ENCODE measurements around the gene UGT1A10. TPM values are rescaled to one million over a fixed set of nuclear protein-coding genes. Genes with fewer than 3 reads are reported as not detected.
"Not testable (repeated sequence)": the region's sequence is repeated elsewhere in the genome, so short reads cannot be mapped to it uniquely, and the experiment has no call there.

The UGT1A10 gene
- total and polyA plus RNA-seq, 4 donors, result 0.38 TPM; not detected in 3

- 86% methylated on average over 11 of the region's 11 CpGs for WGBS, 2 donors
Measured at GRCh38 chr2:233691443-233692433, 55.5 kb downstream of the UGT1A10 start.

GRCh38 chr2:233692648-233693047 lies 56.4 kb downstream of the UGT1A10 start, which contains the start of gene UGT1A6:
Gene UGT1A6 (plus strand): TSS chr2:233692890. CDS start chr2:233693005, 115 bp downstream.
- intact Hi-C loops (cut with DNase I), result no loop called here
- no peak for DNase-seq
- no peak for ATAC-seq (ENCODE audit: low FRiP score)

More at GRCh38 chr2:233691443-233692433, 55.5 kb downstream of the UGT1A10 start:
- Histone ChIP-seq H3K27me3 (ENCODE audit: control insufficient read depth in 1 of 2, insufficient read depth in 2 of 2, low read length in 1 of 2) (no peaks in the 10 kb centered on the region), H3K9me3 (ENCODE audit: control insufficient read depth, low read length) (no peaks in the 10 kb centered on the region), H3K4me3 (ENCODE audit: low read length in 2 of 2) (no peak overlapping the region), H3K4me1 (ENCODE audit: control insufficient read depth in 1 of 2, insufficient read depth in 2 of 2, low read length in 2 of 2) (no peaks in the 10 kb centered on the region), H3K27ac (ENCODE audit: low read depth in 1 of 2, low read length in 2 of 2) (no peak overlapping the region), H3K36me3 (ENCODE audit: control insufficient read depth in 1 of 2, insufficient read depth in 2 of 2, low read length in 1 of 2) (no peaks in the 10 kb centered on the region)
- ATAC-seq (ENCODE audit: low FRiP score) (no peak), DNase-seq (no peak)
- intact Hi-C loops (cut with DNase I), result no loop called here

GRCh38 chr2:233693963-233694362 lies 57.7 kb downstream of the UGT1A10 start:
- no peaks in the 10 kb centered on the region for H3K4me1 ChIP-seq (ENCODE audit: control insufficient read depth in 1 of 2, insufficient read depth in 2 of 2, low read length in 2 of 2)
- 70 to 78% methylated on average over 6 of the region's 6 CpGs for WGBS, 2 donors
- no peak overlapping the region for H3K27ac ChIP-seq (ENCODE audit: low read depth in 1 of 2, low read length in 2 of 2)
- DNase-seq (no peak), ATAC-seq (ENCODE audit: low FRiP score) (no peak)
- H3K27me3 ChIP-seq (ENCODE audit: control insufficient read depth in 1 of 2, insufficient read depth in 2 of 2, low read length in 1 of 2), result no peaks in the 10 kb centered on the region
- no peaks in the 10 kb centered on the region for H3K36me3 ChIP-seq (ENCODE audit: control insufficient read depth in 1 of 2, insufficient read depth in 2 of 2, low read length in 1 of 2)
- H3K4me3 ChIP-seq (ENCODE audit: low read length in 2 of 2), result no peak overlapping the region
- H3K9me3 ChIP-seq (ENCODE audit: control insufficient read depth, low read length), result no peaks in the 10 kb centered on the region
- intact Hi-C loops (cut with DNase I), result no loop called here

More at GRCh38 chr2:233692648-233693047, 56.4 kb downstream of the UGT1A10 start, which contains the start of gene UGT1A6:
- Histone ChIP-seq H3K27me3 (ENCODE audit: control insufficient read depth in 1 of 2, insufficient read depth in 2 of 2, low read length in 1 of 2) (no peaks in the 10 kb centered on the region), H3K27ac (ENCODE audit: low read depth in 1 of 2, low read length in 2 of 2) (no peak within 1 kb of the TSS), H3K4me3 (ENCODE audit: low read length in 2 of 2) (no peak within 1 kb of the TSS), H3K4me1 (ENCODE audit: control insufficient read depth in 1 of 2, insufficient read depth in 2 of 2, low read length in 2 of 2) (no peaks in the 10 kb centered on the region), H3K36me3 (ENCODE audit: control insufficient read depth in 1 of 2, insufficient read depth in 2 of 2, low read length in 1 of 2) (no peaks in the 10 kb centered on the region), H3K9me3 (ENCODE audit: control insufficient read depth, low read length) (no peaks in the 10 kb centered on the region)
- WGBS, 2 donors, result 89 to 92% methylated on average over 4 of the region's 4 CpGs

- no peak overlapping the region for H3K4me3 ChIP-seq (ENCODE audit: low read length in 2 of 2)
- H3K27me3 ChIP-seq (ENCODE audit: control insufficient read depth in 1 of 2, insufficient read depth in 2 of 2, low read length in 1 of 2), result no peaks in the 10 kb centered on the region
- H3K36me3 ChIP-seq (ENCODE audit: control insufficient read depth in 1 of 2, insufficient read depth in 2 of 2, low read length in 1 of 2), result no peaks in the 10 kb centered on the region
- WGBS, 2 donors, result 81% methylated on average over 4 of the region's 4 CpGs
- peaks cover 1% of the 10 kb centered on the region for H3K9me3 ChIP-seq (ENCODE audit: control insufficient read depth, low read length)
- H3K27ac ChIP-seq (ENCODE audit: low read depth in 1 of 2, low read length in 2 of 2), result no peak overlapping the region
- DNase-seq (no peak), ATAC-seq (ENCODE audit: low FRiP score) (no peak)
- intact Hi-C loops (cut with DNase I), result no loop called here
- no peaks in the 10 kb centered on the region for H3K4me1 ChIP-seq (ENCODE audit: control insufficient read depth in 1 of 2, insufficient read depth in 2 of 2, low read length in 2 of 2)
Measured at GRCh38 chr2:233698740-233699139, 62.5 kb downstream of the UGT1A10 start.

GRCh38 chr2:233699424-233700027 lies 63.3 kb downstream of the UGT1A10 start:
- 92% methylated on average over 8 of the region's 8 CpGs for WGBS, 2 donors
- DNase-seq, result no peak
- intact Hi-C loops (cut with DNase I), result loop anchor here in 1 of 2 donors (10.0 kb wide), 1 partner anchor 215 kb away; no protein-coding TSS in a partner anchor
- Histone ChIP-seq H3K36me3 (ENCODE audit: control insufficient read depth in 1 of 2, insufficient read depth in 2 of 2, low read length in 1 of 2) (no peaks in the 10 kb centered on the region), H3K27ac (ENCODE audit: low read depth in 1 of 2, low read length in 2 of 2) (no peak overlapping the region), H3K9me3 (ENCODE audit: control insufficient read depth, low read length) (peaks cover 1% of the 10 kb centered on the region), H3K4me3 (ENCODE audit: low read length in 2 of 2) (no peak overlapping the region), H3K27me3 (ENCODE audit: control insufficient read depth in 1 of 2, insufficient read depth in 2 of 2, low read length in 1 of 2) (no peaks in the 10 kb centered on the region), H3K4me1 (ENCODE audit: control insufficient read depth in 1 of 2, insufficient read depth in 2 of 2, low read length in 2 of 2) (no peaks in the 10 kb centered on the region)
- ATAC-seq (ENCODE audit: low FRiP score), result peak; percentile 59

- Histone ChIP-seq H3K36me3 (ENCODE audit: control insufficient read depth in 1 of 2, insufficient read depth in 2 of 2, low read length in 1 of 2) (no peaks in the 10 kb centered on the region), H3K9me3 (ENCODE audit: control insufficient read depth, low read length) (peaks cover 1% of the 10 kb centered on the region), H3K4me1 (ENCODE audit: control insufficient read depth in 1 of 2, insufficient read depth in 2 of 2, low read length in 2 of 2) (no peaks in the 10 kb centered on the region), H3K27ac (ENCODE audit: low read depth in 1 of 2, low read length in 2 of 2) (no peak overlapping the region), H3K4me3 (ENCODE audit: low read length in 2 of 2) (no peak overlapping the region), H3K27me3 (ENCODE audit: control insufficient read depth in 1 of 2, insufficient read depth in 2 of 2, low read length in 1 of 2) (no peaks in the 10 kb centered on the region)
- 0 to 3% methylated on average over 1 of the region's 1 CpG for WGBS, 2 donors
- ATAC-seq (ENCODE audit: low FRiP score), result peak; percentile 38
- intact Hi-C loops (cut with DNase I), result loop anchor here in 1 of 2 donors (10.0 kb wide), 1 partner anchor 215 kb away; no protein-coding TSS in a partner anchor
- no peak for DNase-seq
Measured at GRCh38 chr2:233700028-233700635, 63.9 kb downstream of the UGT1A10 start.

- not testable (repeated sequence) for H3K27ac ChIP-seq (ENCODE audit: low read depth in 1 of 2, low read length in 2 of 2); H3K27me3 ChIP-seq (ENCODE audit: control insufficient read depth in 1 of 2, insufficient read depth in 2 of 2, low read length in 1 of 2); DNase-seq; ATAC-seq (ENCODE audit: low FRiP score); H3K4me1 ChIP-seq (ENCODE audit: control insufficient read depth in 1 of 2, insufficient read depth in 2 of 2, low read length in 2 of 2); H3K36me3 ChIP-seq (ENCODE audit: control insufficient read depth in 1 of 2, insufficient read depth in 2 of 2, low read length in 1 of 2); H3K9me3 ChIP-seq (ENCODE audit: control insufficient read depth, low read length); H3K4me3 ChIP-seq (ENCODE audit: low read length in 2 of 2)
- WGBS, 2 donors, result 91 to 95% methylated on average over 5 of the region's 5 CpGs
- intact Hi-C loops (cut with DNase I), result loop anchor here in 1 of 2 donors (10.0 kb wide), 1 partner anchor 216 kb away; no protein-coding TSS in a partner anchor
Measured at GRCh38 chr2:233700842-233701241, 64.6 kb downstream of the UGT1A10 start.

GRCh38 chr2:233702238-233702637 lies 66.0 kb downstream of the UGT1A10 start:
- 47 to 49% methylated on average over 3 of the region's 3 CpGs for WGBS, 2 donors
- peaks cover 1% of the 10 kb centered on the region for H3K9me3 ChIP-seq (ENCODE audit: control insufficient read depth, low read length)
- intact Hi-C loops (cut with DNase I), result loop anchor here in 1 of 2 donors (10.0 kb wide), 1 partner anchor 217 kb away; no protein-coding TSS in a partner anchor
- H3K27ac ChIP-seq (ENCODE audit: low read depth in 1 of 2, low read length in 2 of 2), result no peak overlapping the region
- no peaks in the 10 kb centered on the region for H3K4me1 ChIP-seq (ENCODE audit: control insufficient read depth in 1 of 2, insufficient read depth in 2 of 2, low read length in 2 of 2)
- ATAC-seq (ENCODE audit: low FRiP score) (no peak), DNase-seq (no peak)
- no peaks in the 10 kb centered on the region for H3K27me3 ChIP-seq (ENCODE audit: control insufficient read depth in 1 of 2, insufficient read depth in 2 of 2, low read length in 1 of 2)
- no peak overlapping the region for H3K4me3 ChIP-seq (ENCODE audit: low read length in 2 of 2)
- H3K36me3 ChIP-seq (ENCODE audit: control insufficient read depth in 1 of 2, insufficient read depth in 2 of 2, low read length in 1 of 2), result no peaks in the 10 kb centered on the region
